Activated naive CD4-positive, alpha-beta T cell treated with Interleukin-2 at 50 U/mL for 16 hours (primary cell): ENCODE measurements around the gene DARS1.

Source experiments
- DNase-seq: peaks from one replicate; pipeline ENCODE4 v3.0.0-alpha.2; 2020

The DARS1 gene

GRCh38 chr2:135875491-135876065 is 109.8 kb downstream of the DARS1 start:
- DNase-seq: peak; percentile 83

DNA sequence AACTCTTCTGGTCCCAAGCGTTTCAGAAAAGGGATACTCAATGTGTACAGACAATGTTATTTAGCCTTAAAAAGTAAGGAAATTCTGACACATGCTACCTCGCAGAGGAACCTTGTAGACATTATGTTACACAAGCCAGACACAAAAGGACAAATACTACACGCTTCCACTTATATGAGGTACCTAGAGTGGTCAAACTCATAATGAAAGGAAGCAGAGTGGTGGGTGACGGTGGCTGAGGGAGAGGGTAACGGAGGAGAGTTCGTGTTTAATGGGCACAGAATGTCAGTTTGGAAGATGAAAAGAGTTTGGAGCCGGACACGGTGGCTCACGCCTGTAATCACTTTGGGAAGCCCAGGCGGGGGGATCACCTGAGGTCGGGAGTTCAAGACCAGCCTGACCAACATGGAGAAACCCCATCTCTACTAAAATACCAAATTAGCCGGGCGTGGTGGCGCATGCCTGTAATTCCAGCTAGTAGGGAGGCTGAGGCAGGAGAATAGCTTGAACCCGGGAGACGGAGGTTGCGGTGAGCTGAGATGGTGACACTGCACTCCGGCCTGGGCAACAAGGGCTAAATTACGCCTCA is 110.6 kb downstream of the DARS1 start:
- DNase-seq: peak; percentile 10

GRCh38 chr2:135870571-135870970 is 114.9 kb downstream of the DARS1 start:
- peak; percentile 21 for DNase-seq

DNA sequence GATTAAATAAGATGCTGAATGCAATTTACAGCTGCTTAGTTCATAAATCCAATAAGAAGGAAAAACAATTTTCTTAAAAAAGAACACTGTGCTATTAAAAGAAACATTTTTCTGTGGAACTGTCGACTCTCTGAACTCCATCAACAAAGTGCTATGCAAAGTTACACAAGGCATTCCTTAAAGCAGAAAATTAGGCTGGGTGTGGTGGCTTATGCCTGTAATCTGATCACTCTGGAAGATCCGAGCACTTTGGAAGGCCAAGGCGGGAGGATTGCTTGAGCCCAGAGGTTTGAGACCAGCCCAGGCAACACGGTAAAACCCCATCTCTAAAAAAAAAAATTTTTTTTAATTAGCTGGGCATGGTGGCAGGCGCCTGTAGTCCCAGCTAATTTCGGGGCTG is 122.2 kb downstream of the DARS1 start:
- no peak for DNase-seq

- no peak for DNase-seq
Observed at GRCh38 chr2:135862718-135863117, 122.7 kb downstream of the DARS1 start.
